HG02610 (cell line): ENCODE data around the gene LGR4.

ENCODE experiments used
- ATAC-seq: cut with Tn5 transposase; IDR thresholded peaks from one replicate; pipeline ENCODE4 v1.9.1; 2021; ENCODE audit warnings: mild to moderate bottlenecking, moderate library complexity; ENCODE audit not compliant: unreplicated experiment

Gene LGR4

DNA sequence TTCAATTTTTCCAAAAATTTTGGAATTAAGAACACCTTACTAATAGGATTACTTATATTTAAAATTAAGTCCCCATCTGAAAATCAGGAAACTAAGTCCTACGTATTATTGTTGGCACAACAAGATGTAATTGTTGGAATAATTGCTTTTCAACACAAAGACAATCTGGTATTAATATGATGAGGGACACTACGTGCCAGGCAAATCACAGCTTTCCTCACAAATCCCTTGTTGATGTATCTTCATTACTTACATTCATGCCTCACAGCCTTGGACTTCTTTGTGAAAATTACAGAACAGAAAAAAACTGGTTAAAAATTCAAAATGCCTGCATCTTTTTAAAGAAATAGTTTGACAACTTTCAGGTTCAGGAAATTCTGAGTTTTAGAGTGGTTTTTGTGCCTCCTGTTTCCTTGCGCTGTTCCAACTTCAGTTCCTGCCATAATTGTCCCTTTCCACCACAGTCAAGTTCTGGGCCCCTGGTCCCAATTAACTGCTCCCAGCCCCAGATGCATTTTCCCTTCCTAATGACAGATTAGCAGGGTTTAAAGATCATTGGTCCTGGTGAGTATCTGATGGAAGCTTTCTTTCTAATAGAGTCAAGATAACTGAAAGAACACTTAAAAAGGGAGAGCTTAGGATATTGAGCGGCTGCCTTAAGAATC, 86.3 kb downstream of the LGR4 start:
- ATAC-seq = no peak

DNA sequence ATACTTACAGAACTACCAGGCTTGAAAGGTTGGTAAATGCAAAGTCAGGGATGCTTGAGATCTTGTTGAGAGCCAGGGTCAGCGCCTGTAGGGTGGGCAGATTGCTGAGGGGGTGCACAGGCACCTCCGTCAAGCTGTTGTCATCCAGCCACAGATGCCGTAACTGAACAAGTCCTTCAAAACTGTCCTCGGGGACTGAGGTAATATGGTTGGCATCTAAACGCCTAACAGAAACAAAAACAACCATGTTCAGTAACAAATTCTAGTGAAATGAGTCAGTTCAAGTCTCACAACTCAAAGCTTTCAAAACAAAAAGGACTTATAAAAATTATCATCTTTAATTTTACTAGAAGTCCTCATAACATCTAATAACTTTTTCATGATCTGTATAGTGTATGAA, 87.3 kb downstream of the LGR4 start:
- no peak for ATAC-seq

DNA sequence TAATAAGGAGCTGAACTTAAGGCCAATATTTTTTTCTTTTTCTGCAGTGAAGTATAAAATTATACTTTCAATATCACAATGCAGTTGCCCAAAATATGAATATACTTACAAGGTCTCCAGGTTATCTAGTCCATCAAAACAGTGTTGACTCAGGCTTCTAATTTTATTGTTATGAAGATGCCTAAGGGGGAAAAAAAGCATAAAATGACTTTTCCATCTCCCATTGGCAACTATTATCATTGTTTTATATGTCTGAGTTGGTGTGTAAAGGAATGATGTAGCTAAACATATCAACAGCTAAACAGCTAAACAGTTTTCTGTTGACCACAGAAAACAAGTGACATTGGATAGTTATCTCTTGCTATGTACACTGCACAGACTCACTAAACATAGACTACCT, 88.4 kb downstream of the LGR4 start:
- no peak for ATAC-seq

DNA sequence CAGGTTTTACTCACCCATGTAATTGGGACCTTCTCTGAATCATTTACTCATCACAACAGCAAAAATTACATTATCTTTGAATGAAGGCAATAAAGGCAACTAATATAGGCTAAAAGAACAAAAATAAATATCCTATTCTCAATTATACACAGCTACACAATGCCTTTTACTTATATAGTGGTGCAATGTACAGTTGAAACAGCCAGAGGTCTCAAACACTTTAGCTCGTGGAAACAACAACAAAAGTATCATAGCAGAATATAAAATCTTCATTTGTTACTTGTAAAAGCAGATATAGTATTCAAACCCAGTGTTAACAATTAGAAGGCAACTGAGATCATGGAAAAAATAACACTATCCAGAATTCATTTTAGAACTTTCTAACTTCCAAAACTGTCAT, 88.9 kb downstream of the LGR4 start:
- no peak for ATAC-seq

DNA sequence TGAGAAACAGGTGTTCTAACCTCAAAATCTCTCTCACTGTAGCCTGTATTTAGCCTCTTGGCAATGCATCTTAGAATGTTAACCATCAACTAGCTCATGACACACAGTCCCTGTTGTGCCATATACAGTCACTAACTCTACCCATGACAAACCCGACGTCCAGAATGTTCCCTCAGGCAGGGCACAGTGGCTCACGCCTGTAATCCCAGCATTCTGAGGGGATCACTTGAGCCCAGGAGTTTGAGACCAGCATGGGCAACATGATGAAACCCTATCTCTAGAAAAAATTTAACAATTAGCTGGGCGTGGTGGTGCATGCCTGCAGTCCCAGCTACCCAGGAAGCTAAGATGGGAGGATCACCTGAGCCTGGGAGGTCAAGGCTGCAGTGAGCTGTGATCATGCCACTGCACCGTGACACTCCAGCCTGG, 91.3 kb downstream of the LGR4 start:
- ATAC-seq = no peak

DNA sequence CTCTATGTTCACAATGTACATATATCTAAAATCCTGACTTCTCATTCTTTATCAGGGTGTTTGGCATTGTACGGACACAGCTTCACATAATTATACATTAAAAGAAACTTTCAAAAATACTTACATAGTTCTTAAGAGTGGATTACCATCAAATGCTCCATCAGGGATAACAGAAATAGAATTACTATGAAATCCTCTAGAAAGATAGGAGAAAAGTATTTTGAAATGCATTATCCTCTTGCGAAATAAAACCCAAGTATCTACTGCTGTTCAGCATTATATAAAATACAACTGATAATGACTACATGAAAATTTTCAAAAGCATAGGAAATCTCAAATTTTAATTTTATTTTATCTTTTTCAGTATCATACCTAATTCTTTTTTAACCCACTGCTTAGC, 91.8 kb downstream of the LGR4 start:
- ATAC-seq = no peak

DNA sequence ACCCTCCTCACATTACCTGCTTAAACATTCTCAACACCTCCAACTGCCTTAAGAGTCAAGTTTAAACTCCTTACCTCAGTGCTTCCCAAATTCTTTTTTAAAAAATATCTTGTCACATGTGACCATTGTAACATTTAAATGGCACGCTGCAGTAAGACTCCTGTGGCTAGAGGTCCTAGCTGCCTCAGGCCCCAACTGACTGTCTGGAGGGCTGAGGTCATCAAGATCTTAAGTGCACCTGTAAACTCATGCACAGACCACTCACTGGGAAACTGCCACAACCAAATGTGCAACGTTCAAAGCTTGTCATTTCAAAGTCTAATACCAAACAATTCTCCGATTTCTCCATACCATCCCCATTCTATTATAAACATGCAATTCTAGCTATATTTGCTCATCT, 93.1 kb downstream of the LGR4 start:
- ATAC-seq = no peak

DNA sequence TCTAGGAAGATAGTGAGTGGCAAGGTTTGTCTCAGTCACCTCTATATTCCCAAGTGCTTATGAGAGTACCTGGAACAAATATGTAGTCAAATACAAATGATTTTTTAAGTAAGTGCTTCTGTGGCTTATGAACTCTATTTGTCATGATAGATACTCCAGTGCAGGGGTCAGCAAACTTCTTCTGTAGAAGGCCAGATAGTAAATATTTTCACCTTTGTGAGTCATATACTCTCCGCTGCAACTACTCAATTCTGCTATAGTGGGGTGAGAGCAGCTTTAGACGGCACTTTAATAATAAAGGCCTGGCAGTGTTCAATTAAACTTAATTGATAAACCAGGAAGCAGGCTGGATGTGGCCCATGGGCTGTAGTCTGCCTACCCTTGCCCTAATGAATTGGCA, 97.2 kb downstream of the LGR4 start:
- ATAC-seq = no peak

DNA sequence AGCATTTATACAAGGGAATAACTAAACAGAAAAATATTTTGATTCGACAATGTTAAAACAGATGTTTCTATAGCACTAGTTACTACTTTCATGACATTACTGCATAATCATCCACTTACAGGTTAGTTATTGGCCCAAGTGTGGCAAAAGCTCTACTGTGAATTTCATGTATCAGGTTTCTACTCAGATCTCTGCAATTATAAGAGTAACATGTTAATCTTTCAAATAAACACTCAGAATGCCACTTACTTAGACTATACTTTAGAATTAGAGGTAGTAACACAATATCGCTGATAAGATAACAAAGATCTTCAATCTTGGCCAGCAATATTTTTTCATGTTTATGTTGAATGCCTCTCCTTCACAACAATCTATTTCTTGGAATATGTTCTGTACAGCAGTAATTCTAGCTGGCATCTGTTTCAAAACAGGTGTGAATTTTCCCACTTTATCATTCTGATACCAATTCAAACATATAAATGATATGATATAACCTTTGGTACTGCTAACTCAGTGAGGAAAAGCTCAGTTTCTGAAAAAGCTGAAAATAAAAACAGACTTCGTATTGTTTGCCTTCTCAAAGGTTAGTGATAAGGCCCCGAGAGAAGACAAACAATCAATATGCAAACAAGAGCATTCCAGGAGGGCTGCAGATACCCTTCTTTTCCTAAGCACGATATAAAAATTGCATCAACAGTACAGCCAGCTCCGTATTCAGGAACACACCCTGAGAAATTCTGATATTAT, 98.6 kb downstream of the LGR4 start:
- no peak for ATAC-seq

DNA sequence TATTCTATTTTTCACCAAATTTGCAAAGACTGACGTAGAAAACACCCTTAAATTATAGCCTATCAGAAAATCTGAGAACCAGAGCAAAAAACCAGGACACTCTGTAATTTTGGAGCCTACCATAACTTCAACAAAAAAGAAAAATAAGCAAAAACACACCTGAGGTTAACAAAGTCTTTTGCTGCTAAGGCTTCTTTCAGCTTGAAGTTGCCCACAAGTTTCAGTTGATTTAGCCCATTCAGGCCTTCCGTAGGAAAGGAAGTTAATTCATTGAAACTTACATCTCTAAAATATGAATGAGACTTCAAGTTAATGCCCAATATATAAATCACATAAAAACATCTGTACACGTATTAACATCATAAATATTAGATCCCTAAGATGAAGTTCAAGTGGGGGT, 99.2 kb downstream of the LGR4 start:
- no peak for ATAC-seq

DNA sequence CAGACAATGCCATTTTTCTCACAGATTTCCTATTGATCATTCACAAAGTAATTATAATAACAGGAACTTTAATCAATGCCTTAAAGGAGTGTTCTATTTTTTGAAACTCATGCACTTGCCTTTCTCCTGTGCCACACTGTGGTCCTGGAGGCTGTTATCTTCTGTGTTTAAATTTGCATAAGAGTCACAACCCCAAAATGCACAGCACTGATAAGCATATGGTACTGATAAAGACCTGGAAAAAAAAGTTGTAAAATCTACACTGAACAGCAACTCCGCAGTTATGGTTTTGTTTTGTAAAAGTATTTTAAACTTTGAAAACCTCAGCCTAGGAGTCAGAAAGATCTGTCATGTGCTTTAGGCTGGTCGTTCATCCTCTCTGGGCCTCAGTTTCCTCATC, 100.4 kb downstream of the LGR4 start:
- no peak for ATAC-seq

DNA sequence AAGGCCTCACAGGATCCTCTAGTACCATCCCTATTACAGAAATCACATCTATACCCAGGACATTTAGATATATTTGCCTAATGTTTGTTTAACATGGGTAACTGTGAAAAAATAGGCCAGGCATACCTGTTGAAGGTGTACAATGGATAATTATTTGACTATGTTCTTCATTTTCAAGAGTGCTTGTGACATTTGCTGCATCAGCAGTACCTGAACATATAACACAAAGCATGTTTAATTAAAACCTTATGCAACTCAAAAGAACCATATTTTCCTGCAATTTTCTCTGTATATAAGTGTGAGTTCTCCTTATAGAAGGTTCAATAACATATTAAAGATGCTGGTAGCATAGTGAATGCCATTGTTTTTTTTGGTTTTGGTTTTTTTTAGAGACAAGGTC, 101.1 kb downstream of the LGR4 start:
- no peak for ATAC-seq

DNA sequence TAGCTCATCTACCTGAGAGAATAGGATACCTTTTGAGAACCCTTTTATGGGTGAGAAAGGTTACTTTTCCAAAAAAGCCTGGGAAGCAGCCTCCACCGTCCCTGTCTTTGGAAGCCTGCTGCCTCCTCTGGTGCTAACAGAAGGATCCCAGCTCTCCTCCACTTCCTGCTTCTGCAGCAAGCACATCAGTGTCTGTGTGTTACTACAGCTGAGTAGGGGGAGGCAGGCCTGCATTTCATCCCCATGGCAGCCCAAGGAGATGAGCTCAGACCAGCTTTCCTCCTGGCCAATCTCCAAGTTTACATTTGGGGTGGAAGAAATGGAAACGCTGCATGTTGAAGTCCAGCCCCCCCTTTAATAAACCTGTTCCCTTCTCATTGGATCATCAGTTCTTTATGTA, 102.2 kb downstream of the LGR4 start:
- no peak for ATAC-seq

DNA sequence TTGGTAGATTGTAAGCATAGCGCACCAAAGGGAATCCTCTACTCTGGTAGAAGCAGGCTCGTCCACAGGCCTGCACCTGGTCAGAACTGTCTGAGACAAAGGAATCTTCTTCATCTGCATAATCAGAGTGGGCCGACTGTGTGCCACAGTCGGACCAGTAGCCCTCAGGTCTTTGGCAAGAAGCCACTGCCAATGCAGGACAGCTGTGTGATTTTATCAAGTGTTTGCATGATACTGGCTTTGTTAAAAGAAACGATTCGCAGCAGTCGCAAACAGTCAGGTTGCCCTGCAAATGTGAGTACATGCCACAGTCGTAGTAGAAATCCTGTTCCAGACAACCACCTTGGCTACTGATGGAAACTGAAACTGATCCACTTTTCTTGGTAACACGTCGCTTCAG, 104.7 kb downstream of the LGR4 start:
- ATAC-seq = no peak

DNA sequence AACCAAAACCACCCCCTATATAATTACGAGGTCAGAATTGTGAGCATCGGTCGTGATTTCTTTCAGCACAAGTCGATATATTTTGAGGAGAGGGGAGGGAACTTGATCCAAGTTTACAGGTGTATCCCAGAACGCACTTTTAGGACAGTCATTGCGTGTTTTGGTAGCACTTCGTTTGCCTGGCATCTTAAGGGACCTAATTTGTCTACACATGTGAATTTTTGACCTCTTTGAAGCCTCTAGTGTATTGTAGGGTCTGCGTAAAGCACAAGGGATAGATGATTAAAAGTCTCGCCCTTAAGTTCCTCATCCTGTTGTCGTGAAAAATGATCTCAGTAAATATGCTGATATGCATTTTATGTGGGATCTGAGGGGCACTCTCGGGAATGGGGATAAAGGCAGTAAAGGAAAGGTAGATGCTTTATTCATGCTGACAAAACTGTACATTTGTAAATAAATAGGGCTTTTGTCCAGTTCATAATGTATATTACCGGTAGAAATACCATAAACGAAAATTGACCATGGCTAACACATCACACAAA, 108.9 kb downstream of the LGR4 start:
- ATAC-seq = no peak

DNA sequence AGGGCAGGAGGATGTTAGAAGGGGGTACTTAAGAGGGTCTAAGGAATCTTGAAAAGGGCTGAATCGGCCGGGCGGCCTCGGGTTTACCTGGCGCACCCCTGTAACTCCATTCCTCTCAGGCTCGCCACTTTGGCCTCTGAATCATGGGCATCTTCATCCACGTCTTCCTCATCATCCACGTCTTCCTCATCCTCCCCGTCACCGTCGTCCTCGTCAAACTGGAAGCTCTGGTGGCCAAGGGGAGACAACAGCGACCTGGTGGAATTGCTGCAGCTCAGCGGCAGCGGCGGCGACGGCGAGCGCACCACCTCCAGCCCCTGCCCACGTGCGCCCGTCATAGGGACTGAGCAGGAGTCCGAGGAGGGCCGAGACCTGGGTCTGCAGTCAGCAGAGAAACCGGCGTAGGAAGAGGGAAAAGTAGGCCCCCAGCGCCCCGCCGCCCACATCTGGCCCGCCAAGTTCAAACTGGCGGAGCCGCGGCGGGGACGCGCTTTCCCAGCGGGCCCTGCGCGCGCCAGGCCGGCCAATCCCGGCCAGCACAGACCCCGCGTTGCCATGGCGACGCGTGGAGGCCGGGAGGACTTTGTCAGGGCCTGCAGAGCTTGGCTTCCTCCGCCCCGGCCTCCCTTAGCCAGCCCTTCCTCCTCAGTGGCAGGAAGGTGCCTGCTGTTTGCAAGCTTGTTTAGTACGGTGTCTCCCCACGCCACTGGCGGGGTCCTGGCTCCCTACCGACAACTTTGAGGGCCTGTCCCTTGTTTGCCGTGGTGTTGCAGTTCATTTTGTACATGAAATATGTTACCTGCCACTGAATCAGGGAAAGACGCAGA, 109.6 kb downstream of the LGR4 start, which contains the start of gene CCDC34:
CCDC34 (minus strand) TSS at position 467 of the 827 bp plus-strand sequence; CDS start at position 446, 21 bp downstream.
- peak; percentile 100 for ATAC-seq

DNA sequence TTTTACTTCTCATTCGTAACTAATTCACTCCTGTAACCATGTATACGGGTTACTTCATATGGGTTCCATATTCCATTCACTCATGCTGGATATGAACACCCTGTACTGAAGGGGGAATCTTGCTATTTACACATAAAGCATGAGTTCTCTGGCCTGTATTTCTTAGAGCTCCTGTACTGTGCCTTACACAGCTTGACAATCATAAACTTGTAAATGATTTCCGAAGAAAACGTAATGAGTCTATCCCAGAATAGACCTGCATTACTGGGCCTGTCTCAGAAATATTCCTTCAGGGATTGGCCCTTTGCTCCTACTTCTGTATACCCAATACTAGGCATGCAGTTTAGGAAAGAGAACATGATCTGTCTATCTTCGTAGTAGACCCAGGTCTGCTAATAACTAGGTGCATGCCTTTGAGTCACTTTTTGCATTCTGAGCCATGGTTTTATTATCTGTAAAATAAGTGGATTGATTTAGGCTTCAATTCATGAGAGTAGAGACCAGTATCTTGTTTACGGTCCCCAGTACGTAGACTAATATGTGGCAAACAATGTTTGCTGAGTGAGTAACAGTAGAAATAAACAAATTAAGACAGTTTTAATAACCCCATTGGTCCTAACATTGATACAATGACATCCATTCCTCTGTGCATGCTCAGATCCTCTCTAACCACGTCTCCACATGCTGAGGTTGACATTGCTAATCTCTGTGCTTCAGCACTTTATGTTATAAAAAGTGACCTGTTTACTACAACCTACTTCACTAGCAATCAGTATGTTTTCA, 110.8 kb downstream of the LGR4 start:
- ATAC-seq = no peak

DNA sequence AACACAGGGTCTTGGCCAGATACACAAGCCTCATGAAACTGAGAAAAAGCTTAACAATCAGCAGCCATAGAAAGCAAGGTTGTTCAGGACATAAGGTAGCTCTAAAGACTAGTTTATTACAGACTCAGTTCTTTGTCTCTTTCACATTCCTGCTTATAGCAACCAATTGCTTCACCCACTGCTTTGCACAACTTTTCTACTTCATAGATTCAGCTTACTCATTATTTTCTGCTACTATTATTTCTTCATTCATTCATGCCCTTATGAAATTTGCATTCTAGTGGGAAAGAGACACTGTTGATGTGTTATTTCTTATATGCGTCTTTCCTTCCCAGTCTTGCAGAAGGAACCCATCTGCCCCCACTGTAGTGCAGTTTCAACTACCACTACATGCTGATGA, 114.3 kb downstream of the LGR4 start:
- no peak for ATAC-seq

DNA sequence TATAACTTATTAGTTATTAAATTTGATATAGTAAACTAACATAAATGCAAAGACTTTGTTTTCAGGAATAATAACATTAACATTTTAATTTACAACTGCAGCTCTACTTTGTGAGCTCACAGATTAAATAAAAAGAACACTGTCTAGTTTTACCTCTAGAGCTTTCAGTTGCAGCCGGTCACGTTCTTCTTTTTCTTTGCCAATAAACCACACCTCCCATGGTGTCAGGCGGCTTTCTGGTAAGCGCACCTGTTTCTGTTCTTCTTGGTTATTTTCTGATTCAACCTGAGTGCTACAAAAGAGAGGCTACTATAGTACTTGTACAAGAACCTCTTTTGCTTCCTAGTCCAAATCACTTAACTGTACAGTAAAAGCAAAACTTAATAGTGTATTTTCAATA, 115.3 kb downstream of the LGR4 start:
- ATAC-seq = no peak

DNA sequence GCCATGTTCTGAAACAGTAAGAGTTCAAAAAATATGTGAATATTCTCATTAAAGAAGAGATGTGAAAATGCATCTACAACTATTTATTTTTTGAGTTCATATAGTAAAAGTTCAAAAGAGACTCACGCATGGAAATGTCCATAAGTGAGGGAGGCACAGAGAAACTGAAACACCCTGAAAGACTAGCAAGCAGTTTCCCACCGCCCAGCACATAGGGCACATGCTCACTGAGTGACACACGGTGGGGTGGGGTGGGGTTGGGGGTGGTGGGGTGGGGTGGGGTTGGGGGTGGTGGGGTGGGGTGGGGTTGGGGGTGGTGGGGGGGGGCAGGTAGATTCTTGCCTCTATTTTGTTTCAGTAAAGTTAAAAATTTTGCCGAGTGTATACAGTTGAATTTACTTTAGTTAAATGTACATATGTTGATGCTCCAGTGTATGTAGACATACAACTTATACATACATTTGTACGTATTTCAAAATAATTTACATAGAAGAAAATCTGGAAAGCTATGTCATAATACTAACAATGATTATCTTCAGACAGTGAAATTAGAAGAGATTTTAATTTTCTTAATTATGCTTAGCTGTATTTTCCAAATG, 115.9 kb downstream of the LGR4 start:
- no peak for ATAC-seq
